GM19467 (cell line): Measurements from ENCODE around the gene HDAC7.

Experiments used
- ATAC-seq: cut with Tn5 transposase; IDR thresholded peaks from one replicate; pipeline ENCODE4 v1.9.1; 2021; ENCODE audit warnings: mild to moderate bottlenecking, moderate library complexity; ENCODE audit not compliant: unreplicated experiment

The HDAC7 gene

DNA sequence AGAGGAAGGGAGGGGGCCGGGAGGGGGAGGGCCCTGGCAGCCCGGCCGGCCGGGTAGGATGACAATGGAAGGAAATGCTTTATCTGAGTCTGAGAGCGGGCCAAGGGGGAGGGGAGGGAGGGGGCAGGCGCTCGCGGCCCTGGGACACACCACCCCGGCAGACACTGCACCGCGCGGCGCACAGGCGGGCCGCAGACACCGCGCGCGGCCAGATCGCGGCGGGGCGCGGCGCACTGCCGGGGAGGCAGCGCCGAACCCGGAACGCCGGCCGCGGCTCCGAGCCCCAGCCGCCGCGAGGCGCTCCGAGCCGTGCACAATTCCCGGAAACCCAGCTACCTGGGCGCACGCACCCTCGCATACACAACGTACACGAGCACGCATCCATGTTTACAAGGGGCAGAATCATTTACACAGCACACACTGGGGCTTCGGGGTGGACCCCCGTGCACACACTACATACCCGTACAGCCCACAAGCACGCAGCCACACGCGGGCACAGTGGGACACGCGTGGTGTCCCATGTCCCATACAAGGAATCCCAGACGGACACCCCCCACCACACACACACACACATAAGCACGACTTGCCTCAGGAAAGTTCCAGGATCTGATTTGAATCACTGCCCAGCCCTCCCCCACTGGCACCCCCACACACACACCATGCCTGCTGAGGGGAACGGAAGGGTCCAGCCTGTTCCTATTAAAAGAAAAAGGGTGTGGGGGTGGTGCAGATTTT is at the start of gene HDAC7:
TSS of gene HDAC7 (minus strand) at position 8 of the 735 bp plus-strand sequence. CDS start 118 bp downstream, outside the sequence.
- no peak for ATAC-seq

DNA sequence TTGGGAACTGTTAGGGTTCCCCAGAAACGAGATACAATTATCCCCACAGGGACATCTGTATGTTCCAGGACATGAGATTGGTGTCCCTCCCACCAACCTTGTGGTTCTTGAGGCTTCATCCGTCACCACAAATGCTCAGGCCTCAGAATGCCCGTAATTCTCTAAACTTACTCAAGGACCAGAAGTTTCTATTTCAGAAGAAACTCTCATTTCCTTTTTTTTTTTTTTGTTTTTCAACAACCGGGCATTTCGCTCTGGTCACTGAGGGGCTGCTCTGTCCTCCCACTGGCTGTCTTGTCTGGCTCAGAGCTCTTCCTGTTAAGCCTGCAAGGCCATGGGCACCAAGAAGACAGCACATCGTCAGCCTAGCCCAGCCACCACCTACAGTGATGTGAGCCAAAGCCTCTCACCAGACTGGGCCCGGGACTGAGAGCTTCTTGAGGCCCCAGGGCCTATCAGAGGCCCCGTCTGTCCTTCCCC is 48.9 kb upstream of the HDAC7 start:
- peak; percentile 60 for ATAC-seq

DNA sequence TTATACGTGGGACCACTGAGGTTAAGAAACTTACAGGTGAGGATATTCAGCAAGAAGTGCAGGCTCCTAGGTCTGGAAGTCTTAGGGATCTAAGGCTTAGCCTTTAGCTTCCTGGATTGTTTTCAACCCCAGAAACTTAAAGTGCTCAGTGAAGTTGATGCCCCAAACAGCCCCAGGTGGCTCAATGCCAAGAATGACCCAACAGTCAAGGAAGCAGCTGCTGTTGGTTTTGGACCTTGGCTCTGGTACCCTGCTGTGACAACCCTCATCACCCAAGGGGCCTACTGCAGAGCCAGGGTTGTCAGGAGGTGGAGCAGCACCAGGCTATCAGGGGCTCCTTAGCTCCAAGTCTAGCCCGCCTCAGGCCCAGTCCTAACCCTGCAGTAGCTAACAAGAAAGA is 48.3 kb upstream of the HDAC7 start:
- no peak for ATAC-seq

DNA sequence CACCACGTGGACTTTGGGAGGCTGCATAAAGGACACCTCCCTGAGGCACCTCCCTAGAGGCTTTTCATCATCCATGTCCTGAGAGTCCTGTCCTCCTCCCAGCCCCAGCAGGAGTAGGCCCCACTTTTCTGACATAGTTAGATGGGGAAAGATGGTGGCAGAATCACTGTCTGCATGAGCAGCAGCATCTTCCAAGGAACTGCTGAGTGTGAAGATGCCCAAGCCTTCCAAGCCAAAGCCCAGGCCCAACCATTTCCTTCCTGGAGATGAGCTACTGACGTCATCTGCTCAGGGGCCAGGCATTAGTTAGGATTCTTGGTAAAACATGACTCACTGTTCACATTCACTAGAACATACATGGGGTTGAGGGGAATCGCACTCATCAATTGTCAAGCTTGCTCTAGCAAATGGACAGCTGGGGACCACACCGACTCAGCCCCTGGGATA is 47.8 kb upstream of the HDAC7 start:
- no peak for ATAC-seq

DNA sequence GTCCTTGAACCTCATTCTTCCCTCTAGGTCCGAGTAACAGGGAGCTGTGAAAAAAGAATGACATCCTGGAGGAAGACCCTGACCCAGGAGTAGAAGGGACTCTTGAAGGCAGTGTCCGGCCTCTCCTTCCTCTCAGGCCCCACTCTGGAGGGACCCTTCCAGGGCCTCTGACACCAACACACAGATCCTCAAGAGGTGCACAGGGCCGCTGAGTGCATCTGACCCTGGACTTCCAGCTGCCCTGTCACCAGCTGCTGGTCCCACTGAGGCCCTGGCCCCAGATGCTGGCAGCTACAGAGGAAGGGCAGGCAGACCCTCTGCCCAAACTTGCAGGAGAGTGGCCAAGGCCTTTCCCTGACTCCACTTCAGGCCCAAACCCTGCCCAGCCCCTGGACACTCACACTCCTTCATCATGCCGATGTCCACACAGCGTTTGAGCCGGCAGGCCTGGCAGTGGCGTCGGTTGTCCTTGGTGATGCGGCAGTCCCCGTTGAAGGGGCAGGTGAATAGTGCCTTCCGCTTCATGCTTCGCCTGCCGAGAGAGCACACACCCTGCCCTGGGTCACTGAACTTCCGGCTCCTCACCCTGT is 45.0 kb upstream of the HDAC7 start:
- ATAC-seq = no peak

DNA sequence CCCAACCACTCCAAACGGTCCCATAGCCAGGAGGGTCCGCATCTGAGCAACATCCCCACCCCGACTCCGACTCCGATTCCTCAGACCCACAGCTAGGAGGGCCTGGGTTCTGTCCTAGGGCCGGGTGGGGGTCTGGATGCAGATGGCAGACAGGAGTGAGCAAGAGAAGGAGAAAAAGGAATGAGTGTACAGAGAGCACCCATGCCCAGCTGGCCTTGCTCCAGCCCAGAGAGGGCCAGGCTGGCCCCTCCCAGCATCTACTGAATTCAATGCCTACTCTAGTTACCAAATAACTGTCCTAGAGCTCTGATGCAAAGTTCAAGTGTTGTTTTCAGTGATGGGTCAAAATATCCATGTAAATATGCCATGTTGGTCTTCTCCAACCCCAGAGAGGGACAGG is 44.3 kb upstream of the HDAC7 start:
- no peak for ATAC-seq

DNA sequence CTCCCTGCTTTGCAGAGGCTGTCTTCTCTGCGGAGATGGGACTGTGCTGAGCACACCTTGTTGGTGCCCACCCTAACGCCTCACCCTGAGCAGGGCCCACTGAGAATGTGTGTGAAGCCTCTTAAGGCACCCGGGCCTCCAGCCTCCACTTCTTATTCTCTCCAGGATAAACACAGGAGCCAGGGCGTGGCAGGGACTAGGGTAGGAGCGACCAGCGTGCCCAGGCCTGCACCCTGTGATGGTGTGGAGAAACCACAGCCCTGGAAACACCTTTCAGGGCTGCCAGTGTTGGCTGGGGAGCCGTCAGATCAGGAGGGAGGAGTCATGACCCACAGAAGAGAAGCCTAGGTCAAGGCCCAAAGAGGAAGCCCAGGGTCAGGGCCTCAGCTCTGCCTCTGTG is 43.8 kb upstream of the HDAC7 start:
- ATAC-seq = no peak

DNA sequence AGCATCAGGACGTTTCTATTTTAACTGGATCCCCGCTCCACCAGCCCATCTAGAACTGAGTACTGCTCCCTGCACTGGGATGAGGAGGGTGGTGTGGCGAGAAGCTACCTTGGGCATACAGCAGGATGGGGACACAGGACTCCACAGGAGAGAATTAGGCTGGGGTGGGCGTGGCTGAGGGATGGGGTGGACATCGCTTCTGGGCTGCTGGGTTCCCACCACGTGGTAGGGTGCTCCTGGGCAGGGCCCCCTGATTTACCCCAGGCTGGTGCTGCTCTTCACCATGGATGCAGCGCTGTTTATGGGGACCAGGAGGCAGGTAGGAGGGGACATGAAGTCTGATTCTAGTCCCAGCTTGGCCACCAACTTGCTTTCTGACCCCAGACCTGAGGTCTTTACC is 43.2 kb upstream of the HDAC7 start:
- ATAC-seq = no peak

DNA sequence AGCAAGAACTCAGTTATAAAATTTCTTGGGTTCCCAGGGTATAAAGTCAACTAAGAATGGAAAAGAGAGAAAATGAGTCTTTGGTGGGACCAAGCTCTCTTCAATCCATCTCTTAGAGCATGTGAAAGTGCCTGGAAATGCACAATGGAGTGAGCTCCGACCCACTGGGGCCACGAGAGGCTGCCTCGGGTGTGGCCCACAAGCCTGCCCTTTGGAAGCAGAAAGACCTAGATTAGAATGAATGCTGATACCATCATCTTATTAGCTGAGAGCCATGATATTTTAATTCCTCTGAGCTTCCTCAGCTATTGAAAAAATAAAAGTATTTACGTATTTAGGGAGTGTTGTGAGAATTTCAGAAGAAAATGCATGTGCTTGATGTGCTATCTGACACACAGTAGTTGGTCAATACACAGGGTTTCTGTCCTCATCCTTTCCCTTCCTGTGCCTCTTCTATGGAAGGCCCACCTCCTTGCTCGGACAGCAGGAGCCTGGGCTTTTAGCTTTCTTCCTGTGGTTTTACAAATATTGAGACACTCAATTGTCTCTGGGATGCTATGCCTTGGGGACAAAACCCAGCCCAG is 42.6 kb upstream of the HDAC7 start:
- no peak for ATAC-seq

DNA sequence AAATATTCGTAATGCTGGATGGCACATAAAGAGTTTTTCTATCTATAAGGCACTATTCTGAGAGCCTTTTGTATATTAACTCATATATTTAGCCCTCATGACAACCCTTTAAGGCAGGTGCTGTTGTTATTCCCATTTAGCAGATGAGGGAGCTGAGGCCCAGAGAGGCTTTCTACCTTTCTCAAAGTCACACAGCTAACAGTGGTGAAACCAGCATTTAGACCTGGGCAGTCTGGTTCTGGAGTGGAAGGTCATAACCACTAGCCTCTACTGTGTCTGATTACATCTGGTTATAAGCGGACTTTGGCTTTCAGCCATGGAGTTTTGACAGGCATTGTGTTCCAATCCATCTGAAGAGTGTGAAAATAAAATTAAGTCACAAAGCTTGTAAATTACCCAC is 41.2 kb upstream of the HDAC7 start:
- no peak for ATAC-seq

DNA sequence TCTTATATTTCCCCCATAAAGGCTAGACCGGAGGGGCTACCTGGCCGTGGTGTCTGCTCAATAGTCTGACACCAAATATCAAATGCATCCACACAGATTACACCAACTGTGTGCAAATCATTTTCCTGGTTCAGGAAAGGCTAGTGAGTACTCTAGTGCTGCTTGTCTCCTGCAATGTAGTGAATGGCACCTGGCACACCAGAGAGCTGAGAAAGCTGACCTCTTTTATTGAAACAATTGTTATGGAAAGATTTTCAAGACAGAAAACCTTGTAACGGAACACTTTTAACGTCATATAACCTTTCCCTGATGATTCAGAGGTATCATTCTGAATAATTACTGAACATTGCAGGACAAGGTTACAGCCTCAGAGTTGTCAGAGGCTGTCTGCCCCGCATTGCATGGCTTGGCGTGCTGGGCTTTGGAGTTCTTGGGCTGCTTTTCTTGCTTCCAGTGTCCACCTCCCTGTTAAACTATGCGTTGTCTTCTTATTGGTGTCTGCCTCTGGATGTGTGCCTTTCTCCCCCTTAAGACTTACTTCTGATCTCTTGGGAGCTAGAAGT is 40.7 kb upstream of the HDAC7 start:
- ATAC-seq = no peak

DNA sequence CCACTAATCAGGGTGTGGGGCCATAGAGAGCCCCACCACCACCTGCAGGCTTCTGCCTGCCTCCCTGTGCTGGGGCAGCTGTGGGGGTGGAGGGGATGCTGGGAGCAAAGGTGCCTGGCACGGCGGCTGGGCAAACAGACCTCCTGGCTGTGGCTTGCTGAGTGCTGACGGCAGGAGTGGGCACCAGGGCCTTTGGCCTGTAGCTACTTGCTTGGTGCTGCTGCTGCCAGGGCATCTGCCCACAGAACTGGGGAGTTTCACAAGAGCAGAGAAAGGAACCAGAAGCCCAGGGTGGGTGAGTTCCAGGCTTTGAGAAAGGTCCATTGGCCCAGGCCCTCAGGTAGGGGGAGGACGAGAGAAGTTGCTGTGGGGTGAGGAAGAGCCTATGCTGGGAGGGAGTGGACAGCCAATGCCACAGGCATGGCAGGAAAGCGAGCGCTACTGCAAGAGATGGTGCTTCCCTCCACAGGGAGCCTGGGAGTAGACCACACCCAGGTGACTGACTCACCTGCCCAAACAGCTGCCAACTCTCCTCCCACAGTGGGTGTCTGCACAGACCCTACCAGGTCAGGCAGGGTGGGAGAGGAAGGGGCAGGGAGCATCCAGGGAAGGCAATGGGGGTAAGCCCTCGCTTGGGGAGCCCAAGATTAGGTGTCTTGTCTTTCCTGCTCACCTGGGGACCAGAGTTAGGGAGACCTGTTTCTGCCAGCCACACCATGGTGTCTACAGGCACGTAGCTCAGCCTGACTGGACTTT is 39.0 kb upstream of the HDAC7 start:
- ATAC-seq = no peak

DNA sequence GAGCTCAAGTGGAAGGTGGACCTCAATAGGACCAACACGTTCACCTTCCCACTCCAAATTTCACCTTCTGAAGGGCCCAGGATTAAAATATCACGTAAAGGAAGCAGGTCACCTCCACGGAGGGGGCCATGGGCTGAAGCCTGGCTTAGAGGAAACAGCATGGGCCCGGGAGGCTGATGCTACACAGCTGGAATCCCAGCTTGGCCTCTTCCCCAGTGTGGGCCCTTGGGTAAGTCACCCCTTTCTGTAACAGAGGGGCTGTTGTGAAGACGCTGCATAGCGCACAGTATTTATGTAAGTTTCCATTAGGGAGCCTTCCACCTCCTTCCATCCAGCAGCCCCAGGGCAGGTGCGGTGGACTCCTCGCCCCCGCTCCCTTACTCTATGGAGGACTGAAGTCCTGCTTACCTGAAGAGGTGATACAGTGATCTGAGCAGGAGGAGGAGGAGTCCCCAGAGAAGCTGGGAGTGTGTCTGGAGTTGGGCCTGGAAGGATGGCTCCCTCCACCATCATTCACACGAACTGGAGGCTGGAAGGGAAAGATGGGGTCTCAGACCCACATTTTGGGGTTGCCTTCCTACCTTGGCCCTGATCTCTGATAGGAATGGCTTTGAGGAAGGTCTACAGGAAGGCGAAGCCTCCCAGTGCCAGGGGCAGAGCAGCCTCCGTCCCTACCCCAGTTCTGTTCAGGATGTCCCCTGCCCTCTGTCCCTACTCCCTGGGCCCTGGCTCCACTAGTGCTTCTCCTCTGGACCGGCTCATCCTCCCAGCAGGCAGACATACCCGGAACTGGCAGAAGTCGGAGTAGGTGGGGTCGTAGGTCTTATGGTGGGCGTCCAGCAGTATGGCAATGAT is 37.2 kb upstream of the HDAC7 start:
- no peak for ATAC-seq

DNA sequence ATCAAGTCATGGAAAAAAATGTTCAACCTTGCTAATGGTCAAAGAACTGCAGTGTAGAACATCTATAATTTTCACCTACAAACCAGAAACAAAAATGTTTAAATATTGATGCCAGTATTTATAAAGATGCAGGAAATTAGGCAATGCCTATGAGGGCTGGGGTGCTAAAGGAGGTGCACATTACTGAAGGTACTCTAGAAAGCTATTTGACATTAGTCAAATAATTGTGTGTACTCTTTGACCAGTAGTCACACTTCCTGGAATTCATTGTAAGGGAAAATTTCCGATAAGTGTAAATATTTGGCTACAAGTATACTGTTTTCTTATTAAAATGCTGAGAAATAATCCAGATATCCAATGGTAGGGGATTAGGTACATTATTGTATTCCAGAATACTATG is 36.4 kb upstream of the HDAC7 start:
- ATAC-seq = no peak

DNA sequence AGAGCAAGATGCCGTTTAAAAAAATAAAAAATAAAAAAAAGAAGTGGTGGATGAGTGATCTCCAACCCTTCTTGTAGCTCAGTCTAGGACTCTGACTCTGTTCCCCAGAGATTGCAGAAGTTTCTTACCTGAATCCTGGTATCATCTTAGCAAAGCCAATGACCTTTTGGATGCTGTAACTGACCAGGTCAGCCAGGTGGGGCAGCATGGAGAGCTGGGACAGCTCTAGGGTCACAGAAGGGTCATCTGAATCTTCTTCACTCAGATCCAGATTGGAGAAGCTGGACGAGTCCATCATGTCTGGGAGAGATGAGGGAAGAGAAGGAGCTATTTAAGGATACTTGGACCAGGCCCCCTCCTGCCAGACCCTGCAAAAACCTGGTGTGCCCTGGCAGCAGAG is 35.8 kb upstream of the HDAC7 start:
- no peak for ATAC-seq

DNA sequence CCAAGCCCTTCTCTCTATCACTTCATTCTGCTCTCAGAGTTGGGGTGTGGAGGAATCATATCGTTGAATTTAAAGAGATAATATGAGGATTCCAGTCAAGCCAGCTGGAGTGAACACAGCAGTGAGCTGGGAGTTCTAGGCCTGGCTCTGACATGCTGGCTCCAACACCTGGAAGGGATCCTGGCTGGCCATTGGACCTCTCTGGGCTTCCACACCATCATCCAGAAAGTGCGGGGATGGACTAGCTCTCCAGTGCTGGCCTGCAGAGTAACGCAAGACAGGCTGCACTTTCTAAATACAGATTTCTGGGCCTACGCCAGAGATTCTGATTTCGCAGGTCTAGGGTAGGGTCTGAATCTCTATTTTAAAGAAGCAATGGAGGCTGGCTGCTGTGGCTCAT is 34.8 kb upstream of the HDAC7 start:
- no peak for ATAC-seq

DNA sequence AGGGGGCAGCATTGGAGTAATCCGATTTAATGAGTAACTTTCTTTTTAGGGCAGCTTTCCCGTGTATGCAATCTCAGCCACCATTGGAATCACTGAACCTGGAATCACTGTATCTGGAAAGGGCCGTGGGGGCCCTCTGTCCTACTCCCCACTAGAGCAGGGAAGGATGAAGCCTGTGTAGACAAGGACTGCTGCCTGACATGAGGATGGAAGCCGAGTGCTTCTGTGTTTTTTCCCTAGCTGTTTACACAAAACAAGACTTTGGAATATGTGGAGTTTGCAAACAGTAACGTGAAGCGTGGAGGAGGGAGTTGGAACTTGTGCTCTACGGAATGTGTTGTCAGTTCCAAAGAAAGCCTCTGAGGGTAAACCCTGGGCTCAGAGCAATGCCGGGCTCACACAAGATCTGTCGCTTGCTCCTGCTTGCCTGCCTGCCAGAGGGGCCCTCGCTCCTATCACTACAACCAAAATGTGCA is 32.4 kb upstream of the HDAC7 start:
- ATAC-seq = no peak

DNA sequence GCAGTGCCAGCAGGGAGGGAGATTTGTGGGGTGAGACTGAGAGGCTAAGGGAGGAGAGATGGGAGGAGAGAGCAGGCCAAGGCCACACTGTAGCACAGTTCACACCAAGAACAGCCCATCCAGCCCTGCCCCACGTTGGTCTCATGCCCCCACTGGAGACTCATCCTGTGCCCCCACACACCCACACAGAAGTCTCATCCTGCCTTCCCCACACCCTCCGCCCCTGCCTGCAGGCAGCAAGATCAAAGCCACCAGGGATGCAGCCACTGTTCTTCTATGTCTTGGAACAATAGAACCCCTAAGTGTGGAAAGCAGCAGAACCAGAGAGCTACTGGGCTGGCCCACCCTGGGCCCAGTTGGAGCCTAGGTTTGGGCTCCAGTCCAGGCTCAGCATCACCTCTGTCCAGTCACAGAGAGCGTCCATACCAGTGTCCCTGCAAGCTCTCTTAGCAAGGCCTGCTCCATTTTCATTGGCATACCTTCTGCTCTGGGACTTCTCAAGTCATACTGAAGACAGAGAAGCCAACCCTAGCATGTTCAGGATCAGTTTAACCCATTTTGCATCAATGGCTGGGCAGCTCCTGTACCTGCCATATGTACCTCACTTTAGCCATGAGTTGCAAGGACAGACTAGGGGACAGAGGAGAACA is 31.7 kb upstream of the HDAC7 start:
- ATAC-seq = no peak
